Measurements from ENCODE around the gene HAUS3. TPM values are rescaled to one million over a fixed set of nuclear protein-coding genes. Genes with fewer than 3 reads are reported as not detected.
A peak's percentile ranks its signal among the peaks of the same experiment; 100 is the strongest.

The HAUS3 gene
- total and polyA plus RNA-seq, 8 donors: 5.5 to 37.4 (median 8.9) TPM

DNA sequence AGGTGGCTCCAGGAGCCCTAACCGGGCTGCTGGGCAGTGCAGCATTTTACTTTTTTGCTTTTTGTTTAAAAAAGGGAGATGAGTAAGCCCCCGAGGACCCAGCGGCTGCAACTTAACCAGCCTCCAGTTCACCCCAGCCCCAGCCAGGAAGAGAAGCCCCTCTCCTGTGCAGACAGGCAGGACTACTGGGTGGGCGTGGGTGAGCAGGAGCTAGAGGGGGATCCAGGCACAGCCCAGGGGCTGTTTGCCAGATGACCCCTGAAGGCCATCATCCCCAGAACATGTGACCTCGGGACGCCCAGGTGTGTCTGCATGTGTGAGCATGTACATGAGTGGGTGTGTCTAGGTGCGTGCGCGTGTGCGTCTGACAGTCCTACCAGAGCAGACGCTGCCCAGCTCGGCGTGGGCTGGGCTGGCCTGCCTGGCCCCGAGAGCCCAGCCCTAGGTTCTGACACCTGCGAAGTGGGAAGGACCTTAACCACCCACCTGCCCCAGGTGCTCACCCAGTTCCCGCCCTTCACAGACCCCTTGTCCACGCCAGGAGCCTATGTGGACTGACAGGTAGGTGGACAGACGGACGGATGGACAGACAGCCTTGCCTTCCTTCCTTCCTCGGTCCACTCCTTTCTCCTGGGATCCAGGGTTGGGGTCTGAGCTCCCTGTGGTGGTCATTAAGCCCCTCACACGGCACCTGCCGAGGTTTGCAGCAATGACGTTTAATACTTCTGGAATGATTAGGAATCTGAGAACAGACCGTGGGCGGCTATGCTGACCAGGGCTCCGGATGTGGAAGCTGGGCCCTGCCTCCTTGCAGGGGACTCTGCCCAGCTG, 7.8 kb upstream of the HAUS3 start:
- Histone ChIP-seq H3K9me3 (no peaks in the 10 kb centered on the region), H3K36me3 (peaks cover 50 to 82% (median 77%) of the 10 kb centered on the region in 4 donors), H3K27ac (no peak overlapping the region), H3K4me3 (no peak overlapping the region), H3K4me1 (peaks cover 0 to 24% (median 9%) of the 10 kb centered on the region in 4 donors), H3K27me3 (no peaks in the 10 kb centered on the region)
- WGBS, 5 donors: 81 to 89% (median 84%) methylated on average over 14 to 26 of the region's 26 CpGs
- intact Hi-C loops (cut with DNase I; ENCODE audit: low total_unique reads): loop anchor here (10.0 kb wide), 1 partner anchor 165 kb away; the partner anchor contains the start of genes CFAP99 and ZFYVE28
- TF ChIP-seq, protein P1, sequence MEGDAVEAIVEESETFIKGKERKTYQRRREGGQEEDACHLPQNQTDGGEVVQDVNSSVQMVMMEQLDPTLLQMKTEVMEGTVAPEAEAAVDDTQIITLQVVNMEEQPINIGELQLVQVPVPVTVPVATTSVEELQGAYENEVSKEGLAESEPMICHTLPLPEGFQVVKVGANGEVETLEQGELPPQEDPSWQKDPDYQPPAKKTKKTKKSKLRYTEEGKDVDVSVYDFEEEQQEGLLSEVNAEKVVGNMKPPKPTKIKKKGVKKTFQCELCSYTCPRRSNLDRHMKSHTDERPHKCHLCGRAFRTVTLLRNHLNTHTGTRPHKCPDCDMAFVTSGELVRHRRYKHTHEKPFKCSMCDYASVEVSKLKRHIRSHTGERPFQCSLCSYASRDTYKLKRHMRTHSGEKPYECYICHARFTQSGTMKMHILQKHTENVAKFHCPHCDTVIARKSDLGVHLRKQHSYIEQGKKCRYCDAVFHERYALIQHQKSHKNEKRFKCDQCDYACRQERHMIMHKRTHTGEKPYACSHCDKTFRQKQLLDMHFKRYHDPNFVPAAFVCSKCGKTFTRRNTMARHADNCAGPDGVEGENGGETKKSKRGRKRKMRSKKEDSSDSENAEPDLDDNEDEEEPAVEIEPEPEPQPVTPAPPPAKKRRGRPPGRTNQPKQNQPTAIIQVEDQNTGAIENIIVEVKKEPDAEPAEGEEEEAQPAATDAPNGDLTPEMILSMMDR (IDR thresholded peaks at IDR 0.05): no peak
- no peak for TF ChIP-seq POLR2AphosphoS5 (IDR thresholded peaks at IDR 0.05)
- peak; percentile 6 to 16 for DNase-seq

DNA sequence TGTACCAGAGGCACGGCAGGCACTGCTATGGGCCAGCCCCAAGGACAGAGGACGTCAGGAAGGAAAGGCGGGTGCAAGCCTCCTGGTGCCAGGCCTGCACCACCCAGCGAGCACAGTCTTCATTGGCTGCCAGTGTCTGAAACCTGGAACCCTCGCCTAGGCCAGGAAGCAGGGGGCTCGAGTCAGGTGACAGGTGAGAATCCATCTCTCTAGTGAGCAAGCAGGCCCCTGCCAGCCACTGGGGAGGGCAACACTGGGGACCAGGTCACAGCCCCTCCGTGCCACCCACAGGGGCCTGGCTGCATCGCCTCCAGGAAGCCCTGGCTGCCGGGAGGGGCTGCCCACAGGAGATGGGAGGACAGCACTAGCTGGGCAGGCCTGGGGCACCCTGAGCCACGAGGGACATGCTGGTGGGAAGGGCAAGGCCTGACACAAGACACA, 6.9 kb upstream of the HAUS3 start:
- intact Hi-C loops (cut with DNase I; ENCODE audit: low total_unique reads): loop anchor here (10.0 kb wide), 1 partner anchor 166 kb away; the partner anchor contains the start of genes CFAP99 and ZFYVE28
- no peak overlapping the region for H3K27ac ChIP-seq
- 73 to 80% (median 77%) methylated on average over 5 to 10 of the region's 10 CpGs for WGBS, 5 donors
- no peaks in the 10 kb centered on the region for H3K27me3 ChIP-seq
- TF ChIP-seq POLR2A (IDR thresholded peaks at IDR 0.05) (no peak), EP300 (IDR thresholded peaks at IDR 0.05) (no peak), POLR2AphosphoS5 (IDR thresholded peaks at IDR 0.05) (no peak)
- TF ChIP-seq, protein P1 (IDR thresholded peaks at IDR 0.05): no peak
- H3K4me1 ChIP-seq: peaks cover 0 to 29% (median 13%) of the 10 kb centered on the region in 4 donors
- no peaks in the 10 kb centered on the region for H3K9me3 ChIP-seq
- H3K4me3 ChIP-seq: no peak overlapping the region
- DNase-seq: peak in 1 of 2 donors; percentile 3
- H3K36me3 ChIP-seq: peaks cover 45 to 73% (median 68%) of the 10 kb centered on the region in 4 donors

DNA sequence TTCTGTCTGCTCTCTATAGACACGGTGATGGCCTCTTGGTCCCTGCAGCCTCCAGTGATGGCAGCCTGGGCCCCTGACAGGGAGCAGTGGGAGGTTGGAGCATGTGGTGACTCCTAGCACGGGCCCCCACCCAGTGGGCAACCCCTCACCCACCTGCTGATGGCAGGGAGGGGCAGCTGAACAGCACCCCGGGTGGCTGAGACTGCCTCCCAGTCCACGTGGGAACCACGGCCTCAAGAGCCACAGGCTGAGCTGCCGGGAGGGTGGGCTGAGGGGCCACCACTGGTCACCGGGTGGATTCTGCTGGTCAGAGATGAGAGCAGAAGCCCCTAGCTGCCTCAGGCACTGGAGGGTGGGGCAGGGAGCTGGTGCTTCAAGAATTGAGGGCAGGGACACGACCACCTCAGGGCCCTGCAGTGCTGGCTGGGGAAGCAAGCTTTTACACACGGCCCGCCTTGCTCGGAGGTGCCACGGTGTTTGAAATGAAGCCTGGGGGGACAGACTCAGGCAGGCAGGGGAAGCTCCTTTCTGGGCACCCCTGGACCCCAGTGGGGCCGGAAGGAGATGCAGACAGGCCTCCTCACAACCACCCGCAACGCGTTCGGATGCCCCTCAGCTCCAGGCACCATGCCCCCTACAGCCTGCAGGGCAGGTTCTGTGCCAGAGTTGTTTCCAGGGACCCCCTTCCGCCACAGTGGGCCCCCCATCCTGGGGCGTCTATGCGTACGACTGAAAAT, 6.3 kb upstream of the HAUS3 start:
- intact Hi-C loops (cut with DNase I; ENCODE audit: low total_unique reads): loop anchor here (10.0 kb wide), 1 partner anchor 167 kb away; the partner anchor contains the start of genes CFAP99 and ZFYVE28
- Histone ChIP-seq H3K4me1 (peaks cover 0 to 34% (median 16%) of the 10 kb centered on the region in 4 donors), H3K27me3 (no peaks in the 10 kb centered on the region), H3K4me3 (no peak overlapping the region), H3K27ac (no peak overlapping the region), H3K9me3 (no peaks in the 10 kb centered on the region), H3K36me3 (peaks cover 39 to 67% (median 62%) of the 10 kb centered on the region in 4 donors)
- TF ChIP-seq, protein P1 (IDR thresholded peaks at IDR 0.05): no peak
- TF ChIP-seq POLR2A (IDR thresholded peaks at IDR 0.05): no peak
- TF ChIP-seq EP300 (IDR thresholded peaks at IDR 0.05): no peak
- no peak for TF ChIP-seq POLR2AphosphoS5 (IDR thresholded peaks at IDR 0.05)
- 76 to 86% (median 82%) methylated on average over 16 to 21 of the region's 21 CpGs for WGBS, 5 donors
- DNase-seq: peak; percentile 5 to 17
